ENCODE data around the gene PPP1R3F.
"Not testable (repeated sequence)": the region's sequence is repeated elsewhere in the genome, so short reads cannot be mapped to it uniquely, and the experiment has no call there.

The PPP1R3F gene

DNA sequence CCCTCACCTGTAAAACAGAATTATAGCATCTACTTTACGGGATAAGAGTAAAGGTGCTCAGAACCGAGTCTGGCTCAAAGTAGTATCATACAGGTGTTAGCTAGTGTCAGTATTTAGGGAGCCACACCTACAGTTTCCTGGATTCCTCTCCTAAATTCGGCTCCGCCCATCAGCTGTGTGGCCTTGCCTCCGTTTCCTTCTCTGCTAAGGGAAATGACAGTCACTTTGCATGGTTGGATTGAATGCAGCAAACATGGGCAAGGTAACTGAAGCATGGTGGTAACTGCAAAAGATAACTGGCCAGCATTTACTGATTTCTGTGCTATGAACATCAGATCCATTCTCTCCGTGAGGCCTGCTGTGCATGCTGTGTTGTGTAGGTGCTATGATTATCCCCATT, 2.8 kb downstream of the PPP1R3F start:
- DNase-seq (ENCODE audit: low read depth in 3 of 3) = no peak

DNA sequence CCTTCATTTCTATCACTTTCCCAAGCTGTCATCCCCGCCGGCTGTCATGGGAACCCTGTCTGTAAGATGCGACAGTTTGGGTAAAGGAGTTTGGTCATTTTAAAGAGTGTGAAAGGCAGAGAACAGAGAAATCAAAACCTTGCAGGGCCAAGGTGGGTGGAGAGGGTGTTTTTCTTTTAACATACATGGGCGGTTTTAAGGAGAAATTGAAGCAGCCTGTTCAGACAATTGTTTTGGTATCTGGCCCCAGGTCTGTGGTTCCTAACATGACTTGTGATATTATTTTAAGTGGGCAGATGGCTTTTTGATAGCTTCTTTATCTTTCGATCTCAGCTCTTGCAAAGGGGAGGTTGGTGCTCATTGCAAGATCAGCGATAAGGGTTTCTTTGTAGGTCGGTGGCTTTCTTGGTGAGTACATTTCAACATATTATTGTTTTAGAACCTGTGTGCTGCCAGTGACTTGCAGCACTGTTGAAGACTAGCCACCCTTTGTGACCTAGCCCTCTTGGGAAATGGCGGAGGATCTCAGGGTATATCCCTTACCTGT, 3.7 kb downstream of the PPP1R3F start:
- DNase-seq (ENCODE audit: low read depth in 3 of 3) = no peak

DNA sequence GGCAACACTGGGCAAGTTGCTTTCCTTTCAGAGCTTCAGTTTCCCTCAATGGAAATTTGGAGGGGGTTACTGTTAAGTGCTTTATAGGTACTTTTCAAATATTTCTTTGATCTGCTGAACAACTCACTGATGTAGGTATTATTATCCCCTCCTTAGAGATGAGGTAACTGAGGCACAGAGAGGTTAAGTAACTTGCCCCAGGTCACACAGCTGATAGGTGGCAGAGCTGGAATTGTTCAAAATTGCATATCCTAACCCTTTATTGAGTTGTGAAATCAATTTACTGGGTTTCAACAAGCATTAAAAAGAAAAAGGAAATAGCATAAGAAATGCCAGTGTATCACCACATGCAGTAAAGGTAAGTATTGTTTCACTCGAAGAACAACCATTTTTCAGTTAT, 6.6 kb downstream of the PPP1R3F start:
- DNase-seq (ENCODE audit: low read depth in 3 of 3) = no peak

DNA sequence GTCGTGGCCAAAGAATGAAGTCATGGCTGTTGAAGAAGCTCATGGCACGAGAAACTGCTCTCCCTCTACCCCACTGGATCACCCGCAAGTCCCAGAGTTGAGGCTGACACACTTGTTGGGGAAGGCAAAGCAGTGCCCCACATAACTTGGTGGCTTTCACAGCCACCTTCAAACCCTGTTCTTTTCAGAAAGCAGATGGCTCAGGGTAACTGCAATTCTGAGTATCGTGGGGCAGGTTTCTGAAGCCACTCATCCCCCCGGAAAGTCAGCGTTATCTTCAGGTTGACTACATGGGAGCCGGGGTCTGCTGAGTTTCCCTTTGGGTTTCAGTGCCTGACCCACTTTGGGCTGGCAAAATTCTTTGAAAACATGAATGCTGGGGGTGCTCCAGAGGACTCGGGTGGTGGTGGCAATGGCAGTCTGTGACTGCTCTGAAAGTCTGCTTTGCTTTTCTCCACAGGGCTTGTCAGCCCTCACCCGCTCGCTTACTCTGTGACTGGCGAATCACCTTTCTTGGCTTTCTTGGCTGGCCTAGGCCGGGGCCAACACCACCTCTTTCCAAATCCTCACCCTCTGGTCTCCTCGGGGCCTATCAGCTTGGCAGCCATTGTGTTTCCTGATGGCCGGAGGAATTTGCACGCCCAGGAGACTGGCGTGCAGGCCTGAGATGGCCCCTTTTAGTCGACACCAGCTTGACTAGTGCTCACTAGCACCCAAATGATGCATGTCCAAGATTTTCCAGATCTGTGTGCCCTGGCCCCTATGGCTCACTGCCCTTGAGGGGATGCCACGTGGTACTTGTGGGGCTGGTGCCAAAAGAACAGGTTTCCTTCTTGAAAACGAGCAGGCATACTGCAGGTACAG, 7.3 kb downstream of the PPP1R3F start:
- no peak for DNase-seq (ENCODE audit: low read depth in 3 of 3)

DNA sequence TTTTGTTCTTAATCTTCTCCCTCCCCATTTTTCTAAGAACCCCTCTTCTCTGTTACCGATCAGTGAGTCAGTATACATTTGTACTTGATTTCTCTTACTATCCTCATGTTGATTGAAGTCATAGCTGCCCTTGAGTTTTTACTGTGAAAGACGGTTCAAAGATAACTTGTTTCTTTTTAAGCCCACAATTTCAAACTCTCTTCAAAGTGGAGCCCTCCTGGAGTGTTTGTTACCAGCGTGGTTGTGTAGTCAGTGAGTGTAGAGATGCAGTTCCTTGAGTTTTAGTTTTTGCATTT, 7.9 kb downstream of the PPP1R3F start:
- DNase-seq (ENCODE audit: low read depth in 3 of 3) = no peak

DNA sequence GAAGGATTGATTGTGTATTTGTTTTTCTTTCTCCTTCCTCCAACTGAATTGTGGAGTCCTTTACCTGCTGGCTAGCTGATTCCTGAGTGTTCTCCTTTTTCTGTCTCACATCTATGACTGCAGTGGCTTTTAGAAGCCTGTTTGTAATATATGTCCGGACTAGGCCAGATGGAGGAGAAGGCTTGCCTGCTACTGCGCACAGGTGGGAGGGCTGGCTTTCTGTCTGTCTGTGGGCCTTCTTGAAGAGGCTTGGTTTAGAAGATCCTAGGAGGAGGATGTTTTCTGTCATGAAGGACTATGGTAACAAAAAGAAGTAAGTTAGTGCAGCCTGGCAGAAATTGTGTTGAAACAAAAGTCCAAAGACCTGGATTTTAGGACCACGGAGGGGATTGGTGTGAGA, 8.5 kb downstream of the PPP1R3F start:
- DNase-seq (ENCODE audit: low read depth in 3 of 3) = no peak

DNA sequence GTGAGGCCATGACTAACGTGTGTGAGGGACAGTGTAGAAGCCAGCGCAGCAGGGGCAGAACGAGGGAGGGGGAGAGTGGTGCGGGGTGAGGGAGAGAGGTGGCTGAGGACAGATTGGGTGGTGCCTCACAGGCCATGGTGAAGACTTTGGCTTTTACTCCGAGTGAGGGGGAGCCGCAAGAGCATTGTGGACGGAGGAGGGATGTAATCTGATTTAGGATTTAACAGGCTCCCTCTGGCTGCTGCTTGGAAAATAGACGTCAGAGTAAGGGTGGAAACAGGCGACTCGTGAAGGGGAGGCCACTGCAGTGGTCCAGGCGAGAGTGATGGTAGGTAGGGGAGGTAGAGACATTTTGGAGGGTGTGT, 13.0 kb downstream of the PPP1R3F start:
- no peak for DNase-seq (ENCODE audit: low read depth in 3 of 3)

DNA sequence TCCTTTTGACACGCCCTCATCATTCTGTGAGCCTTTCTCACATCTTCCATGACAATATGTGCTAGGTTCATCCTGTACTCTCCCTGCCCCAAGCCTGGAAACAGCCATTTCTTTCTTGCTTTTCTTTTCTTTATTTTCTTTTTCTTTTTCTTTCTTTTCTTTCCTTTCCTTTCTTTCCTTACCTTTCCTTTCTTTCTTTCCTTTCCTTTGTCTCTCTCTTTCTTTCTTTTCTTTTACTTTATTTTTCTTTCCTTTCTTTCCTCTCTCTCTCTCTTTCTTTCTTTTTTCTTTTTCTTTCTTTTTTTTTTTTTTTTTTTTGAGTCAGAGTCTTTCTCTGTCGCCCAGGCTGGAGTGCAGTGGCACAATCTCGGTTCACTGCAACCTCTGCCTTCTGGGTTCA, 14.6 kb downstream of the PPP1R3F start:
- DNase-seq (ENCODE audit: low read depth in 3 of 3) = no peak

DNA sequence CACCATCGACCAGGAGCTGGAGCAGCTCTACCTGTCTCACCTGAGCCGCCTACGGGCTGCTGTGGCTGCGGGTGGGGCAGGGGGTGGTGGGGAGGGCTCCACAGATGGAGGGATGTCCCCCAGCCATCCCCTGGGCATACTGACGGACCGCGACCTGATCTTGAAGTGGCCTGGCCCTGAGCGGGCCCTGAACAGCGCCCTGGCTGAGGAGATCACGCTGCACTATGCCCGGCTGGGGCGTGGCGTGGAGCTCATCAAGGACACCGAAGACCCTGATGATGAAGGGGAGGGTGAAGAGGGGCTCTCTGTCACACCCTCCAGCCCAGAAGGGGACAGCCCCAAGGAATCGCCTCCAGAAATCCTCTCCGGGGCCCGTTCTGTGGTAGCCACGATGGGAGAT, 16.5 kb downstream of the PPP1R3F start:
- no peak for DNase-seq (ENCODE audit: low read depth in 3 of 3)

DNA sequence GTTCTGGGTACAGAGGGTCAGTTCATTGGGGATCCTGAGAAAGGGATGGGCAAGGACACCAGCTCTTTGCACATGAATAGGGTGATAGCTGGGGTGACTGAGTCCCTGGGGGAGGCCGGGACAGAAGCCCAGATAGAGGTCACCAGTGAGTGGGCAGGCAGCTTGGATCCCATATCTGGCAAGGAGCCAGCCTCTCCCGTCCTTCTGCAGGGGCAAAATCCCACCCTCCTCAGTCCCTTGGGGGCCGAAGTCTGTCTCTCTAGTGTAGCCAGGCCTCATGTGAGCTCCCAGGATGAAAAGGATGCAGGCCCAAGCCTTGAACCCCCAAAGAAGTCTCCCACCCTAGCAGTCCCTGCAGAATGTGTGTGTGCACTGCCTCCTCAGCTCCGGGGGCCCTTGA, 17.0 kb downstream of the PPP1R3F start:
- no peak for DNase-seq (ENCODE audit: low read depth in 3 of 3)

DNA sequence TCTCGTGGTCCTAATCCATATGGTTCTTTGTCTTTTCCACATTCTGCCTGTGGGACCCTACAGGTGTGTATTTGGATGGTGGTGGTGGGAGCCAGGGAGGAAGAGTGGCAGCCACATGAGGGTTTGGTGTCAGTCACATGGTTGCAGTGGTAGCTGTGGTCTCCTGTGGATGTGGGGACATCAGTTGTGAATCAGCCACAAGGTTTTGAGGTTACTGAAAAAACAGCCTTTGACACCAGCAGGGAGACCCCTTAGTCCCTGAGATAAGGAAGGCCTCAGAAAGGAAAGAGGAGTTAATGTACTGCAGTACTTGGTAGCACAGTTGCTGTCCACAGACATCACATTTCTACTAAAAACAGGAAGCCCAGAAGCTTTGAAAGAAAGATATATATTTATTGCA, 18.1 kb downstream of the PPP1R3F start:
- no peak for DNase-seq (ENCODE audit: low read depth in 3 of 3)

DNA sequence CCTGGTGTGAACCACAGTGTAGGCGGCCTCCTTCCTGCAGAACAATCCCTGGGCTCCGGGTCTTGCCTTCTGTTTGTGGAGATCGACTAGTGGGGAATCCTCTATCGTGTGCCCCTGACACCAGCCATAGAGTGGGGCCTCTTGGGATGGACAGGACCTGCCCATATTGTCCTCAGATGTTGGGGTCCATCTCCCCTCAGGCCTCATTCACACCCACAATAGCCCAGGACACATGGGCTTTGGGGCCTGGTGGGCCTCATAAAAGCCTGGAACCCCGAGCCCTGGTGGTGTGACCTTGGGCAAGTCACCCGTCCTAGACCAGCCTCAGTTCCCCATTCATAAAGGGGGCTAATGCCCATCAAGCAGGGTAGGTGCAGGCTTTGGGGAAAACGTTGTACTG, 20.6 kb downstream of the PPP1R3F start:
- DNase-seq (ENCODE audit: low read depth in 3 of 3) = no peak

DNA sequence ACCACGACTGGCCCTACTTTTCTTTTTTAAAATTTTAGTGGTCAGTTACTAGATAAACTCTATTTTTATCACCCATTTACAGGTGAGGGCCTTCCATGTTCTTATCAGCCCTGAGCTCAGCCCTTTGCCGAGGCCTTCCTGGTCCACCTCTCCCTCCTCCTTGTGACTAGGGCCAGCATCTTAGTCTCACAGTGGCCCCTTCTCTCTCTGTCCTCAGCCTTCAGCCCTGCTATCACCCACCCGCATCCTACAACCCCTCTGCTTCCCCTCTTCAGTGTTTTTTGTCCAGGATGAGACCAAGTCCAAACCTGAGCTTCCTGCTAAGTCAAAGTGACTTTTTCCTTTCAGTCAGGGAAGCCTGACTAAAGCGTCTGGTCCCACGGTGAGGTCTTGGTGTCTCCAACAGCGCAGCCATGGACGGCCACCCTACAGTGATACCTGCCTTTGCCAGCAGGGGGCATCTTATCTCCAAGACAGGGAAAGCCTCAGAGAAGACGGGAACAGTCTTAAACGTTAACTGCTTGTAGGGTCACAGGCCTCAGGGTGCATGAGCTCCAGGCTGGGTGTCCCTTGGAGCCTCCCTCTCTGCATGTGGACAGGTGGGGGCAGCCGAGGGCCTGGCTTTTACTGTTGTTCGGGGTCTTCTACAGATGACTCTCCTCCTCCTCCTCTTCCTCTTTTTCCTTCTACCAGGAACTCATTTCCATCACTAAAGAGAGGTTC, 22.2 kb downstream of the PPP1R3F start:
- peak; percentile 44 to 77 (median 52) for DNase-seq (ENCODE audit: low read depth in 3 of 3)

DNA sequence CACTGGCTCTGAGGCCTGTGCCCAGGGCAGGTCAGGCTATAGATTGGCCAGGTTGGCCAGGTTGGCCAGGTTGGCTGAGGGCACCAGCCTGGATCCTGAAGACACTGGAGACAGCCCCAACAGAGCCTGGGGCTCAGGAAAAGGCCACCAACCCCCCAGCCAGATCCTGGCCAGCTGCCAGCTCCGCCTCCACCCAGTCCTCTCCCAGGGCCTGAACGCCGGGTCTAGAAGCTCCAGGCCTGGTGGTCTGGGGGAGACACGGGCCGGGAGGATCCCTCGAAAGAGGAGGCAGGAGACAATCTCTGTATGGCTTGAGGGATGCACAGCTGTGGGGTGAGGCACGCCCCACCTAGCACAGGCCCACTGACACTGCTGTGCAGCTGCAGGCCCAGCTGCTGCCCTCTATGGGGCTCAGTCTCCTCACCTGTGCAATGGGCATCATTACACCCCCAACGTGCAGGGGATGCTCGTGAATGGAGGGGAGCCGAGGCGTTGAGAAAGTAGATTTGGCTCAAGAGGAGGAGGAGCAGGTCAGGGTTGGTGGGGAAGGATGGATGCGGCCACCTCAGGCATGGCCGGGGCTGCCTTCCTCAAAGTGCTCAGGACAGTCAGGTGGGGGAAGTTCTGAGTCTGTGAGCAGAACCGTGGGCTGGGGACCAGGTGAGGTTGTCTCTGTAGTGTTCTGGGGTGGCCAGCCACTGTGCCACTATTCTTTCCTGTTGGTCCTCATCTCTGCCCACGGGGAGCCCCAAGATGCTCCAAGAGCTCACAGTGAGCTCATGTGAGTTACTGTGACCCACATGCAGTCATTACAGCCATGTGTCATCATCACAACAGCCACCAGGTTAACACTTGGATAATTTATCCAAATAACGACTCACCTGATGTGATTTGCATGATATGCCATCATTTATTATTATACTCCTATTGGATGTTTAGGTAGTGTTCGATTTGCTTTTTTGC, 23.1 kb downstream of the PPP1R3F start:
- no peak for DNase-seq (ENCODE audit: low read depth in 3 of 3)

DNA sequence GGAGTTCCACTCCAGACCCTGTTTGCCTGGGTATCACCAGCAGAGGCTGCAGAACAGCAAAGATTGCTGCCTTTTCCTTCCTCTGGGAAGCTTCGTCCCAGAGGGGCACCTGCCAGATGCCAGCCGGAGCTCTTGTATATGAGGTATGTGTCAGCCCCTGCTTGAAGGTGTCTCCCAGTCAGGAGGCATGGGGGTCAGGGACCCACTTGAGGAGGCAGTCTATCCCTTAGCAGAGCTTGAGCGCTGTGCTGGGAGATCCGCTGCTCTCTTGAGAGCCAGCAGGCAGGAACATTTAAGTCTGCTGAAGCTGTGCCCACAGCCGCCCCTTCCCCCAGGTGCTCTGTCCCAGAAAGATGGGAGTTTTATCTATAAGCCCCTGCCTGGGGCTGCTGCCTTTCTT, 29.7 kb downstream of the PPP1R3F start:
- not testable (repeated sequence) for DNase-seq (ENCODE audit: low read depth in 3 of 3)

DNA sequence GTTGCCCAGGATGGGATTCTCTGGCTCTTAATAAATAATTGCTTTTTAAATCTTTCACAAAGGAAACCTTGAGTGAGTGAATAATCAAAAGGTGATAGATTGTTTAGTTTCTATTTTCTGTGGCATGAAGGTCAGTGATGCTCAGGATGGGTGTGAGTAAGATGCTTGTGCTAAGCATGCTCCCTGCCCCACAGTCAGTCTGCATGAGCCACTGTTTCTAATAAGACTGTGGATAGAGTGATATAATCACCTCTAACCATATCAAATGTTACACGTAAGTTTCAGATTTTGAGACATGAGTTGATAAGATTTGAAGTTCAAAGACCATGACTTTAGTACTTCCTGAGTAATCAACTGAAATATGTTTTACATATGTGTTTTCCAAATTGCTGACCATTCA, 31.1 kb downstream of the PPP1R3F start:
- DNase-seq (ENCODE audit: low read depth in 3 of 3) = no peak

DNA sequence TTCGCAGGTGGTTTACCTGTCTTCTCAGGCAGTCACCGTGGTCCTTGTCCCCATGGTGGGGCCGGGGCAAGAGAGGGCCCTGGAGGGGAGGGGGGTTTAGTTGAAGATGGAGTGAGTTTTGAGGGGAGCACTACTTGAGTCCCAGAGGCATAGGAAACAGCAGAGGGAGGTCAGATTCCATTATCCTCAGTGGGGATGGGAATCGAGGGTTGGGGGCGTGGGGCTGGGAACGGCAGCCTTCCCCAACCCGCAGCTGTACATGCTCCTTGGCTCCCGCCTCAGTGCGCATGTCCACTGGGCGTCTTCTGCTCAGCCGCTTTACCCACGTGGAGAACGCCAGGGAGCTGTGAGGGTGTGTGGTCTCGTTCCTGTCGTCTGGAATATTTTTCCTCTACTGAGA, 33.8 kb downstream of the PPP1R3F start, which contains the start of gene GAGE10:
Gene GAGE10 (plus strand): TSS at position 301 of the 400 bp plus-strand sequence. CDS start 1,214 bp downstream, outside the sequence.
- DNase-seq (ENCODE audit: low read depth in 3 of 3) = no peak

DNA sequence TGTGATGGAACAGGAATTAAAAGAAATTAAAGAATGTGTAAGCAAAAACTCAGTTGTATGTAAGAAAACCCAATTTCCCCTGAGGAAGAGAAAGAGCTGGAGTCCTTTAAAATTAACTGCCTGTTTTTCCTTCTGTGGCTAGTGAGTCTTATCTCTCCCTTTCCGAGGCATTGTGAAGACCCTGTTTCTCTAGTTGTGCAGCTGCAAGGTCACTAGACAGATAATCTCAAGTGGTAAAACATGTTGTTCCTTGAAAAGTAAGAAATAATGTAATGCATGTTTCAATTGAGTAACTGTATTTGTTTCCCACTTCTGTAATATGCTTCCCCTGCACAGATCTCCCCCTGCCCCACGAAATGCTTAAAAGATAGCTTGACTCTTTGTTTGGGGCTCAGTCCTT, 38.2 kb downstream of the PPP1R3F start:
- not testable (repeated sequence) for DNase-seq (ENCODE audit: low read depth in 3 of 3)

DNA sequence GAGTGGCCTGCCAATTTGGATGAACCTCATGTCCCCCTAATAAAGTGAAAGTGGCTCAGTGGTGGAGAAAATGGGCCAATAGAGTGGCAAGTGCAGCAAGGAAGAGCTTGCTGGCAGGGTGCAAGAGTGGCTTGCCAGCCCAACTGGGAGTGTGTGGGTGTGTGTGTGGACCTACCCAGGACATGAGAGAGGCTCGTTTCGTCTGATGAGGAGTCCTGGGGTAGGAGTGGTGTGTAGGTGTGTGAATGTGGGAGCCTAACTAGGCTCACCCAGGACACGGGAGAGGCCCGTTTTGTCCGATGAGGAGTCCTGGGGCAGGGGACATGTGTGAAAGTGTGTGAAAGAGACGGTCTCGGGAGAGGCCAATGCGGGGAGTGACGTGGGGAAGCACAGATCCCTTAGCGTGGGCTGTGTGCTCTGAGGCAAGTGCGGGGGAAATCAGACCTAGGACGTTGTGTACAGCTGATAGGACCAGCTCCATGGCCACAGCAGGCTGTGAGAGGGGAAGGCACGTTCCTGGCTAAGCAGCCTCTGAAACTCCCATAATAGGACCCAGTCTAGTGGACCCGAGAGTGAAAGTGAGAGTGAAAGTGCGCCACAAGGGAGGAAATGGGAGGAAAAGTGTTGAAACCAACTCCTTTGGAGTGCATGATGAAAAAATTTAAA, 39.1 kb downstream of the PPP1R3F start:
- DNase-seq (ENCODE audit: low read depth in 3 of 3) = no peak

DNA sequence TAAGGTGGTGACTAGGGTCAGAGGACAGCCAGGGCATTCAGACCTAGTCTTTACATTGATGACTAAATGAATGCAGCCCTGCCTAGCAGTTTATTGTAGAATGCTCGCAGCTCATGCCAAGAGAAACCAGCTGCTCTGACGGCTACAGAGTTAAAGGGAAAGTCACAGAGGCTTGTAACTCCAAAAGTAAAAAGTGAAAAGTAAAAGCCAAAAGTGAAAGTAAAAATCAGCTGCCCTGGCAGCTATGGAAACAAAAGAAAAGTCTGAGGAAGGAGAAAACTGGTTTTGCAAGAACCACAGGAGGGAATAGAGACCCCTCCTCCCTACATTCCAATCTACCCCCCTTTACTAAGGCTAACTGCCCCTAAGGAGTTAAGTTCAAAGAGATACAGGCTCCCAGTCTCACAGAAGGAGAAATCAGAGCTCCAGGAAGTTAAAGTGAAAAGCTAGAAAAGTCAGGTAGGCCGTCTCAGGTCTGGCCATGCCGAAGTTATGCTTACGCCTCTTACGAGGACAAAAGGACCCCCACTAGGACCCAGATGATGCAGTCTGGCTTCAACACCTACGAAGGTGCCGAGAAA, 39.9 kb downstream of the PPP1R3F start:
- DNase-seq (ENCODE audit: low read depth in 3 of 3) = no peak

DNA sequence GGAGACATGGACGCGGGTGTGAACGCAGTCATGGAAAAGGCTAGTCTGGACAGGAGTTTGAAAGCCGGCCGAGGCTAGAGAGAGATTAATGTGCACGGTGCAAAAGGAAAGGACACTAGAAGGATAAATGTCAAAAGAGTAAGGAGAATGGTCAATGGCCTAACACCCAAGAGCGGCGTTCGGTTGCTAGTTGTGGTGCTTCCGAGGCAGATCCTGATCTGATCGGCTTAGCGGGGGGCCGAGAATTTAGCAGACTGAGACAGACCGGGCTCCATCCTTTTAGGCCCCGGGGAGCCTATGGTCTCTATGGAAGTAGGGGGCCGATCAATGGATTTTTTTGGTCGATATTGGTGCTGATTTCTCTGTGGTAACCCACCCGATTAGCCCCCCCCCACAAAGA, 40.8 kb downstream of the PPP1R3F start:
- DNase-seq (ENCODE audit: low read depth in 3 of 3) = no peak

All from stimulated activated CD4-positive, alpha-beta T cell treated with anti-CD3 and anti-CD28 coated beads, TNF-alpha, amount 100 ng/mL, for 48 hours (primary cell).